Testis (tissue), 3 donors: ENCODE measurements around the gene SH3RF1. TPM values are rescaled to one million over a fixed set of nuclear protein-coding genes. Genes with fewer than 3 reads are reported as not detected.
"Not testable (repeated sequence)": the region's sequence is repeated elsewhere in the genome, so short reads cannot be mapped to it uniquely, and the experiment has no call there.

Source experiments
- DNase-seq: peaks from one replicate; pipeline ENCODE4 v3.0.0-alpha.2; 2019
- H3K27ac ChIP-seq, 2 donors: fragments of 200-600 bp; sonication (generic); one replicate each; pipeline ENCODE4 v1.5.1; 2019
- H3K27me3 ChIP-seq: fragments of 200-600 bp; sonication (generic); one replicate; pipeline ENCODE4 v1.5.1; 2019
- H3K36me3 ChIP-seq: fragments of 200-600 bp; sonication (generic); one replicate; pipeline ENCODE4 v1.5.1; 2017; ENCODE audit warnings: low read depth; ENCODE audit errors: missing control alignments
- H3K4me1 ChIP-seq: fragments of 200-600 bp; sonication (generic); one replicate; pipeline ENCODE4 v1.5.1; 2019
- H3K4me3 ChIP-seq, 2 donors: fragments of 200-600 bp; sonication (generic); one replicate each; pipeline ENCODE4 v1.5.1; 2017 to 2019
- H3K9me3 ChIP-seq: fragments of 200-600 bp; sonication (generic); one replicate; pipeline ENCODE4 v1.5.1; 2017
- POLR2A ChIP-seq: fragments of 450-650 bp; IDR thresholded peaks from one replicate; pipeline ENCODE4 v1.6.1; 2017; ENCODE audit warnings: antibody characterized with exemption, mild to moderate bottlenecking, moderate library complexity
- WGBS, 2 donors: methylation state at CpG; one replicate each; pipeline ENCODE4 v1.1.5; 2018; 5-methylcytosine and 5-hydroxymethylcytosine counted together
- intact Hi-C: fragments of 100-400 bp; cut with DNase I; formaldehyde crosslinking; loops from one replicate; pipeline ENCODE4 v1.15.1; 2023; ENCODE audit warnings: low total_unique reads
- polyA plus RNA-seq: library from polyadenylated mRNA; stranded (reverse); fragments of 350-450 nt; fragmentation: Illumina TruSeq; extraction: RNeasy Lipid Tissue Mini Kit (QIAGEN cat#74804); gene quantifications from one replicate; pipeline ENCODE4 v1.2.3, GENCODE V29; 2014; ENCODE audit warnings: low read depth, low replicate concordance; ENCODE audit not compliant: insufficient read depth
- total RNA-seq, 2 donors: library from RNA; depleted of rRNA; stranded (reverse); fragments of >200 nt; gene quantifications; one replicate each; pipeline ENCODE4 v1.2.3, GENCODE V29; 2016
- TF ChIP-seq, protein P1 (sequence below), 3 experiments: fragments of 450-650 bp in 2 of 3; fragments of 200-600 bp in 1 of 3; sonication (generic) in 1 of 3; IDR thresholded peaks; one replicate each; pipeline ENCODE4 v1.5.1; 2016 to 2019; ENCODE audit warnings: antibody characterized with exemption in 3 of 3, mild to moderate bottlenecking in 2 of 3, moderate library complexity in 1 of 3

SH3RF1 gene
- total and polyA plus RNA-seq, 3 donors from 2014 or later, result 15.1 to 38.9 (median 26.4) TPM

DNA sequence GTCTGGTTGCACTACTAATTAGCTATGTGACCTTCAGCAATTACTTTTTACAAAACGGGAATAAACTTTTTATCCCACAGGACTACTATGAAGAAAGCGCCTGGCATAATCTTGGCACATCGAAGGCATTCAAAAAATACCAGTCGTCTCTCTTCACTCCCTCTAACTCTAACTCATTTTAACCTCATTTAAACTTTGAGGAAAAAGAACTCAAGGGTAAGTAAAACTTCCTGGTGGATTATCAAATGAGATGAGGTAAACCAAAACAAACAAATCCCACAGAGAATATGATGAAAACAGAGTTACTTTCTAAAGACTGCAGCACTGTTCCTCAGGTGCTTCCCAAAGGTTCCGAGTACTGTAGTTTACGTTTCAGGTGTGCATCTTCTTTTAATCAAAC is 66.9 kb downstream of the SH3RF1 start:
- intact Hi-C loops, result no loop called here
- no peaks in the 10 kb centered on the region for H3K27me3 ChIP-seq
- DNase-seq, result no peak
- H3K4me1 ChIP-seq, result peaks cover 30% of the 10 kb centered on the region
- WGBS, 2 donors, result 58 to 59% methylated on average over 6 of the region's 6 CpGs
- TF ChIP-seq, protein P1, sequence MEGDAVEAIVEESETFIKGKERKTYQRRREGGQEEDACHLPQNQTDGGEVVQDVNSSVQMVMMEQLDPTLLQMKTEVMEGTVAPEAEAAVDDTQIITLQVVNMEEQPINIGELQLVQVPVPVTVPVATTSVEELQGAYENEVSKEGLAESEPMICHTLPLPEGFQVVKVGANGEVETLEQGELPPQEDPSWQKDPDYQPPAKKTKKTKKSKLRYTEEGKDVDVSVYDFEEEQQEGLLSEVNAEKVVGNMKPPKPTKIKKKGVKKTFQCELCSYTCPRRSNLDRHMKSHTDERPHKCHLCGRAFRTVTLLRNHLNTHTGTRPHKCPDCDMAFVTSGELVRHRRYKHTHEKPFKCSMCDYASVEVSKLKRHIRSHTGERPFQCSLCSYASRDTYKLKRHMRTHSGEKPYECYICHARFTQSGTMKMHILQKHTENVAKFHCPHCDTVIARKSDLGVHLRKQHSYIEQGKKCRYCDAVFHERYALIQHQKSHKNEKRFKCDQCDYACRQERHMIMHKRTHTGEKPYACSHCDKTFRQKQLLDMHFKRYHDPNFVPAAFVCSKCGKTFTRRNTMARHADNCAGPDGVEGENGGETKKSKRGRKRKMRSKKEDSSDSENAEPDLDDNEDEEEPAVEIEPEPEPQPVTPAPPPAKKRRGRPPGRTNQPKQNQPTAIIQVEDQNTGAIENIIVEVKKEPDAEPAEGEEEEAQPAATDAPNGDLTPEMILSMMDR (IDR thresholded peaks at IDR 0.05), result no peak
- TF ChIP-seq POLR2A, result no peak
- H3K9me3 ChIP-seq, result no peaks in the 10 kb centered on the region
- no peak overlapping the region for H3K4me3 ChIP-seq
- peak overlapping the region; percentile 44 to 46 for H3K27ac ChIP-seq
- H3K36me3 ChIP-seq, result no peaks in the 10 kb centered on the region

DNA sequence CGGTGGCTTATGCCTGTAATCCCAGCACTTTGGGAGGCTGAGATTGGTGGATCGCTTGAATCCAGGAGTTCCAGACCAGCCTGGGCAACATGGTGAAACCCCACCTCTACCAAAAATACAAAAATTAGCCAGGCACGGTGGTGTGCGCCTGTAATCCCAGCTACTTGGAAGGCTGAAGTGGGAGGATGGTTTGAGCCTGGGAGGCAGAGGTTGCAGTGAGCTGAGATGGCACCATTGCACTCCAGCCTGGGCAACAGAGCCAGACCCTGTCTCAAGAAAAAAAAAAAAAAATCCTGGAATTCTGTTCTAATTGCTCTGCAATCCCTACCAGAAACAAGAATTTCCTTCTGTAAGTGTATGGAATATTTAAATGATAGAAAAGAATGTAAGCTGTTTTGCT is 67.5 kb downstream of the SH3RF1 start:
- intact Hi-C loops, H3K9me3 ChIP-seq, H3K27me3 ChIP-seq, H3K4me3 ChIP-seq, DNase-seq, H3K36me3 ChIP-seq: not testable (repeated sequence)
- WGBS, 2 donors, result 54 to 69% methylated on average over 4 of the region's 4 CpGs
- Histone ChIP-seq H3K4me1 (peaks cover 30% of the 10 kb centered on the region), H3K27ac (peak overlapping the region; percentile 44 to 46)

DNA sequence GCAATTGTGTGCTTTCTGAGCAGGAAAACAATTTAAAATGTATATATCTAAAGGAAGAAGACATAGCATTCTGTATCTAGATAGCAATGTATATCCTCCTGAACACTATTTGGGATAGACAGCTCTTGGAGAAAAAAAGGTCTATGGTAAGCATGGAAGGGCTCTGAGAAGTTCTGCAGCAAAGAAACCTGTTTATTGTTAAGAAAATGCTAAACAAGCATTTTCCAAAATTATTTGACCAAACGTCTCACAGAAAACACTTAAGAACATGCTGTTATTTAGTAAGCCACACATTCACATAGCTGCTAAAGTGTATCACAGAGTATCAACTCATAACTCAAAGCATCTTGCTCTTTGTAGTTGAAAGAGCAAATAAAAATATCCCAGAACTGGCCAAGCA is 67.9 kb downstream of the SH3RF1 start:
- no peak overlapping the region for H3K4me3 ChIP-seq
- TF ChIP-seq, protein P1 (IDR thresholded peaks at IDR 0.05), result no peak
- TF ChIP-seq POLR2A, result no peak
- no peaks in the 10 kb centered on the region for H3K36me3 ChIP-seq
- H3K9me3 ChIP-seq, result no peaks in the 10 kb centered on the region
- H3K27ac ChIP-seq, result peak overlapping the region; percentile 44 to 46
- H3K27me3 ChIP-seq, result no peaks in the 10 kb centered on the region
- no peak for DNase-seq
- 17 to 26% methylated on average over 1 of the region's 1 CpG for WGBS, 2 donors
- peaks cover 30% of the 10 kb centered on the region for H3K4me1 ChIP-seq
- intact Hi-C loops, result no loop called here

DNA sequence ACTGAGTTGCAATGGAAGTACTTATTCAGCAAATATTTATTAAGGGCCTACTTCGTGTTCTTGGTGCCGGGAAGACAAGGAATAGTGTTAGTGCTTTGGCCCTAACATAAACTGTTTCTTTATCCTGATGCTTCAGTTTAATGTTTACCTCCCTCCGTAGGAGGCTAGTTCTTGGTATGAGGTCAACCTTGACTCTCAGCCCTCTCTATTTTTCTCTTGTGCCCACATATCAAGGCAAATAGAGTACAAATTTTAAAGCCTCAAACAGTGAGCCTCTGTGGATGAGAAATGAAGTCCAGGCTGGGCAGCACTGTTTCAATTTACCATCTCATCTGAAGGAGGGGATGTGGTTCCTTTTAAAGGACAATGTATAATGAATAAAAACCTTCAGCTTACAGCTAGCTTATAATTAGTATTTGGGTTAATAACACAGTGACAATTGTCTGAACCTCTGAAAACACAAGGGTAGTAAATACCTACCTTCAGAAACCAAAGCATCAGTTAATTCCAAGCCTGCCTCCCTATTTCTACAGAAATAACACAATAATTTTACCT is 68.5 kb downstream of the SH3RF1 start:
- DNase-seq, result no peak
- TF ChIP-seq POLR2A, result no peak
- TF ChIP-seq, protein P1 (IDR thresholded peaks at IDR 0.05), result no peak
- H3K4me3 ChIP-seq, result no peak overlapping the region
- H3K36me3 ChIP-seq, result no peaks in the 10 kb centered on the region
- H3K27me3 ChIP-seq, result no peaks in the 10 kb centered on the region
- WGBS, 2 donors, result 16 to 47% methylated on average over 3 of the region's 3 CpGs
- no peaks in the 10 kb centered on the region for H3K9me3 ChIP-seq
- intact Hi-C loops, result no loop called here
- peaks cover 30% of the 10 kb centered on the region for H3K4me1 ChIP-seq
- peak overlapping the region; percentile 44 to 46 for H3K27ac ChIP-seq

DNA sequence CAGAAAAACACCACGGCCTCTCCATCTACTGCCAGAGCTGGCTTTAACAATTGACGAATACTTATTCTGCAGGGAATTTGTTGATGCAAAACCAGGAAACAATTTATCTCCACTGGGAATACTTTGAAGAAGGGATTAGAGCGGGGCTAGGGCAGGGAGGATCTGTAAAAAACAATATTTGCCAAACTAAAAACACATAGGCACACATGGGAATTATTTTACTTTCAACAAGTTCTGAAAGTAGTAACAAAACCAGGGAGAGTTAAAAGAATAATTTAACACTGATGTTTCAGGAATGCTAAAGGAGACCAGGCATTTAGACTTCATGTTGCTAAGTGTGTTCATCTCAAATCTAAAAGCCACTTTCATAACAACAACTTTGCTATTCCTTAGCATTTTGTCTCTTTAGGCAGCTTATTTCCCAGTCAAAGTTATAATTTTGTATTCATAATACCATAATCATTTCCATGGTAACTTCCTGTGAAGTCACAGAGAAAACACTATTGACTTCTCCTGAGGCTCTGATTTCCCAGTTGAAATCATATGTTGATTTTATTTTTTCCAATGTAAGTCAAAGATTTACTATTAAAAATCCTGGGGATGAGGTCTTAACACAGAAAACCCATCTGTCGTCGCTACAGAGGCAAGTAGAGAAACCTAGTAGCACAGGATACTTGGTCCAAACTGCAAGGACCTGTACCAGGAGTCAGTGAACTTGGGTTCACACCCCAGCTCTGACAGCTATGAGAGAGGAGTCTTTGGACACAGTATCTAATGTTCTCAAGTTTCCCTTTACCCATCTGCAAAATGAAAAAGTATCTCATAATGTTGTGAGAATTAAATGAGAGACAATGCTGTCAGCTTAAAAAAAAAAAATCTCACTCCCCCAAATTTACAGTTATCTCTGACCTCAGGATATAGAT is 69.3 kb downstream of the SH3RF1 start:
- peaks cover 30% of the 10 kb centered on the region for H3K4me1 ChIP-seq

More for the DNA sequence above, 69.3 kb downstream of the SH3RF1 start:
- H3K36me3 ChIP-seq, result no peaks in the 10 kb centered on the region
- intact Hi-C loops, result no loop called here
- peak; percentile 32 for DNase-seq
- no peaks in the 10 kb centered on the region for H3K27me3 ChIP-seq
- WGBS, 2 donors, result 32 to 38% methylated on average over 5 of the region's 5 CpGs
- no peak overlapping the region for H3K4me3 ChIP-seq
- H3K27ac ChIP-seq, result peak overlapping the region; percentile 41 to 46
- TF ChIP-seq, protein P1 (IDR thresholded peaks at IDR 0.05), result no peak
- TF ChIP-seq POLR2A, result no peak
- H3K9me3 ChIP-seq, result no peaks in the 10 kb centered on the region
